CD4-positive, alpha-beta T cell treated with Interferon gamma for 1 hour (primary cell): ENCODE data around the gene ATAD3A.

ENCODE experiments used
- DNase-seq: peaks from one replicate; pipeline ENCODE4 v3.0.0-alpha.2; 2020

The ATAD3A gene

DNA sequence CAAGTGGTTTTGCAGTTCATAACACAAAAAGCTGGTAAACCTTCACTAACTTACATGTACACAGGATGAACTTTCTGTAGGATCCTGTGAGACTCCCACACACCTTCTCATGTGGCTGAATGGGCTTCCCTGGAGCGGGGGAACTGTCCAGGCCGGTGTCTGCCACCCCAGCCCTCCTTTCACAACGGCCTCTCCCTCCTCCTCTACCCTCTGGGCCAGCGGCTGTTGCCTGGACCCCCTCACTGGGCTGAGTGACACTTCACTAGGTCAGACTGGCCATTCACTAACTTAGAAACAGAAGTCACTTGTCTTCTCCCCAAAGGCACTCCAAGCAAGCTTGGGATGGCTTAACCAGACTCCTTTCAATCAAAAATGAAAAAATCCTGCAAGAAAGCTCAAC lies 46.6 kb downstream of the ATAD3A start:
- DNase-seq: no peak

DNA sequence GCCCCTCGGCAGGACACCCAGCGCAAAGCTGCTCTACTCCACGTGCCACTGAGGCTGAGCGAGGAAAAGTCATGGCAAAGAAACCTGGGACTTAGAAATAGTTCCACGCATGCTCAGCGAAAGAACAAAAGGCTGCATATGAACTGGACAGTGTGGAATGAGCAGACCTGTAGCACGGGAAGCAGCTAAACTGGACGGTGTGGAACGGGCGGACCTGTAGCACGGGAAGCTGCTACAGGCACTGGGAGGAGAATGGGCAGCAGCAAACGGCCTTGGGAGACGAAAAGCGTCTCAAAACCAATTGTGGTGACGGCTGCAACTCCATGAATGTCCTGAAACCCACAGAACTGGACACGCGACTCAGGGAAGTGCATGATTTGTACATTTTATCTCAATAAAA lies 47.1 kb downstream of the ATAD3A start:
- no peak for DNase-seq

DNA sequence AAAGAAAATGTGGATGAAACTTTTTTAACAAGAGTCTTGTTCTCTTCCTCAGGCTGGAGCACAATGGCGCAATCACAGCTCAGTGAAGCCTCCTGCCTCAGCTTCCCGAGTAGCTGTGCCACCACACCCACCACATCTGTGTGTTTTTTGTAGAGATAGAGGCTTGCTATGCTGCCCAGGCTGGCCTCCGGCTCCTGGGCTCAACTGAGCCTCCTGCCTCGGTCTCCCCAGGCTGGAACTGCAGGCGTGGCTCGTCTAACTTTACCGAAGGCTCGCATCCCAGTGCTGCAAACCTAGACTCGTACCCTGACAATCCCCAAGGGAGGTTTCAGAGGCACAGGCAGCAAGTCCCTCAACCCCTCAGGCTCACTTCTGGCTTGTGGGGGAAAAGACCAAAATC lies 48.2 kb downstream of the ATAD3A start:
- DNase-seq: no peak

DNA sequence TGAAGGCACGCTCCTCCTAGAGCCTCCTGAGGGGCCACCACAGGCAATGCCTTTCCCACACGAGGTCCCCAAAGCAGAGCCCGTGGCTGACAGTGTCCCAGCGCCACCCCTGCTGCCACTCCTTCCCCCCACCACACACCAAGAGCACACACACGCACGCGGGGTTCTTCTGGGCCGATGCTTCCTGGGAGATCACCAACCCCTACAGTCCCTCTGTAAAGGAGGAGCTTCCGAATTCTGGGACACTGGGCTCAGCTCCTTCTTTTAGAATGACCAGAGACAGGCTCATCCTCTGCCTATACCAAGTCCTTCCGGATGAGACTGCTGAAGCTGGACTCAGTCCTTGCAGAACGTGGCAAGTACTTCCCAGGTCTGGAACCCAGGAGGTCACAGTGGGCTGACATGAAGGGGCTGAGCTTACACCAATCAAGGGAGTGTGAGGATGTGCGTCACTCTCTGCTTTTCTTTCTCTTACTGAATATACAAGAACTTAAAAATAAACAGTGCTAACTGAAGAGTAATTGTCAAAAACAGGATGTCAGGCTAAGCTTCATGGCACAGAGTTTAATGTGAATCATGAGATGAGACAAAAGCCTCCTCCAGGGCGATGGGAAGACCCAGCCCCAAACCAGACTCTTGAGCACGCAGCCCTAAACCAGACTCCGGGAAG lies 50.0 kb downstream of the ATAD3A start:
- DNase-seq: no peak

DNA sequence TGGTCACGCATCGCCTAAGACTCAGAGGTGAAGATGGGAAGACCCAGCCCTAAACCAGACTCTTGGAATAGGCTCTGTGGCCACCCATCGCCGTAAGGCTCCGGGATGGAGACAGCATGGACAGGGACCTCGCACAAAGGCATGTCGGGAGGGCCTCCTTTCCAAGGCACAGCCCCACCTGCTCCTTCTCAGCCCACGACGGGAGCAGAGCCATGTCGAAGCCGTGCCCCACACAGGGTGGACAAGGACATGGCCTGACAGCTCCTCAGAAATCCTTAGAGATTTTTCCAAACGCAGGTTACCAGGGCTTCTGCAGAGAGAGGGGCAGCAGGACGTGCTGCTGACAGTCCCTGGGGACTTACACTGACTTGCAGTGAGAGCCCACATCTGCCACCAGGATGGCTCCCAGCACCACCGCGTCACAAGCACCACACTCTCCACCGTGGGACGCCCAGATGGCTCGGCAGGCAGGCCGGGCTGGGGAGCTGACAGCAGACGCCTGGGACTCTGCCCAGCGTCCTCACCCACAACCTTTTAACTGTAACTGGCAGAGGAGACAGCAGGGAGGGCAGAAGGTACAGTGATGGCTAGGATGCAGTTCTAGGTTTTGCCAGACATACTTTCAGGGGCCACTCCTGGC lies 50.7 kb downstream of the ATAD3A start:
- DNase-seq: no peak

GRCh38 chr1:1563688-1564087 lies 51.7 kb downstream of the ATAD3A start:
- DNase-seq: no peak

GRCh38 chr1:1564268-1564667 lies 52.3 kb downstream of the ATAD3A start:
- DNase-seq: no peak

DNA sequence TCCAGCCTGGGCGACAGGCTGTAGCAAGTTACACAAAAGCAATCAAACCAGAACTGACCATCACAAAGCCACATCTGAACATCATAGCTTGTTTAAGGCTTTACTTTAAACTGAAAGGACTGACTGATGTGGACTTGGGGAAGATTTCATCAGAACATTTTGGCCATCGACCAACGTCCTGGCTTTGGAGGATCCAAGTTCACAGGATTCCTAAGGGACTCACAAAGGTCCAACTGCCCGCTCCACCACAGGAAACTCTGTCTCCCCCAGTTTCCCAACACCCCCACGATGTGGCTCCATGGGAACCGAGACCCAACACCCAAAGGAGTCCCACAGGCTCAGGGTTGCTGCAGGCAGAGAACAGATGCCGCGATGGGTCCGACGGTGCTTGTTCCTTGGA lies 53.4 kb downstream of the ATAD3A start:
- no peak for DNase-seq

DNA sequence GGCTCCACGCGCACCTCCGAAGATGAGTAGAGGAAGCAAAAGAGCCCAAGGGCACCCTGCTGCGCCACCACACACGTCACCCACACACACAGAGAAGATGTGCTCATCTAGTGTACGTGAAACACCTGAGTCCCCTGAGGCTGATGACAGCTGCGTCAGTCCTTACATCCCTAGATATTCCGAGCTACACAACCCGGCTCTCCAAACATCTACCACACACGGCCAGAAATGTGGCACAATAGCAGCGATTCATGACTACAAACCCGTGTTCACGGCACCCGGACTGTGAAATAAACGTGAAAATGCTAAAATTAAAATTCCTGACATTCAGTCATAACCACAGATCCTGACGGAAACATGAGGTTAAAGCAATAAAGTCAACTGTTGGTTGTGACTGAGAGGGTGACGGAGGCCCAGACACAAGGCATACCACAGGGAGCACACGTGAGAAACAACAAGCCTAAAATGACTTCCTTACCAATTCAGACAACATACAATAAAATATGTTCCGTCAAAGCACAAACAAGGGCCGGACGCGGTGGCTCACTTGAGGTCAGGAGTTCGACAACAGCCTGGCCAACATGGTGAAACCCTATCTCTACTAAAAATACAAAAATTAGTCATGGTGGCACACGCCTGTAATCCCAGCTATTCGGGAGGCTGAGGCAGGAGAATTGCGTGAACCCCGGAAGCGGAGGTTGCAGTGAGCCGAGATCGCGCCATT lies 55.4 kb downstream of the ATAD3A start:
- DNase-seq: no peak

- DNase-seq: no peak
These were observed 55.9 kb downstream of the ATAD3A start for GRCh38 chr1:1567891-1568291.

DNA sequence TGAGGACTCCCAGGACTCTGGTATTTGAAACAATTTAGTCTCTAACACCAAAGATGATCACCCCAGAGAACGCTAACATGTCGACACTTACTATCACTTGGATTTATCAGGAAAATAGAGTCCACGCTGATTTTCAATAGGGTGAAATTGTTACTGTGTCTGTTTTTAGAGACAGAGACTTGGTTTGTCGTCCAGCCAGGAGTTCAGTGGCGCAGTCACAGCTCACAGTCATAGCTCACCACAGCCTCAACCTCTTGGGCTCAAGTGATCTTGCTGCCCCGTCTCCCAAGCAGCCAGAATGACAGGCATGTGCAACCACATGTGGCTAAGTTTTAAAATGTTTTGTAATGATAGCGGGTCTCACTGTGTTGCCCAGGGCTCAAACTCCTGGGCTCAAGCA lies 57.4 kb downstream of the ATAD3A start:
- no peak for DNase-seq

DNA sequence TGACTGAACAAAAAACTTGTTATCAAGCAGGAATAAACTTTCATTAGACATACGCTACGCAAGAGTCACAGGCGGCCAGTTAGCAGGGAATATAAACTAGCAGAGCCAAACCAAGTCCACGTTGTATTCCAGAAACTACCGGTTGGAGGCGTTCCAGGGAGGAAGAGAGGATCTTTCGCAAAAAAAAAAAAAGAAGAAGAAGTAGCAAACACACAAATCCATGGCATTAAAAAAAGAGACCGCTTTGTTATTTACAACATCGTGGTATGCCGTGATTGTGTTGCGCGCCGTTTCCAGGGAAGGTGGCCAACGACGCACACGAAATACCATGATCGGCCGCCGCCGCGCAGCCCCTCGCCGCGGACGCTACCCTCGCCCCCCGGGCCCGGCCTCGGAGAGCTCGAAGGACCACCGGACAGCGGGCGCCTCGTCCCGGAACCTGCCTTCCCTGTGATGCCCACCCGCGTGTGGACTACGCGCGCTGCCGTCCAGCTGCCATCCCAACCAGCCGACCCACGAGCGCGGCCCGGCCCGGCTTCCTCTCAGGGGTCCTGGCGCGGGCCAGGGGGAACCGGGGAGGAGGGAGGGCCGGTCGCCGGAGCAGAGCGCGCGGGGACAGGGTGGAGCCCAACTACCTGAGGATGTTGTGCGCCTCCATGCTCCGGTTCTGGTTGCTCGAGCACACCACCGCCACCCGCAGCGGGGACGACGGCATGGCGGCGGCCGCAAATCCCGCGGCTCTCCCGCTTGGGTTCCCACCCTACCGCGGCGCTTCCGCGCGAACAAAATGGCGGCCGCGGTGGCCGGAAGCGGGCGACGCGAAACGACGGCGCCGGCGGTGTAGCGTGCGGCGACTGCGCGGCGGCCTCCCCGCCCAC lies 62.1 kb downstream of the ATAD3A start:
- DNase-seq: peak; percentile 76

DNA sequence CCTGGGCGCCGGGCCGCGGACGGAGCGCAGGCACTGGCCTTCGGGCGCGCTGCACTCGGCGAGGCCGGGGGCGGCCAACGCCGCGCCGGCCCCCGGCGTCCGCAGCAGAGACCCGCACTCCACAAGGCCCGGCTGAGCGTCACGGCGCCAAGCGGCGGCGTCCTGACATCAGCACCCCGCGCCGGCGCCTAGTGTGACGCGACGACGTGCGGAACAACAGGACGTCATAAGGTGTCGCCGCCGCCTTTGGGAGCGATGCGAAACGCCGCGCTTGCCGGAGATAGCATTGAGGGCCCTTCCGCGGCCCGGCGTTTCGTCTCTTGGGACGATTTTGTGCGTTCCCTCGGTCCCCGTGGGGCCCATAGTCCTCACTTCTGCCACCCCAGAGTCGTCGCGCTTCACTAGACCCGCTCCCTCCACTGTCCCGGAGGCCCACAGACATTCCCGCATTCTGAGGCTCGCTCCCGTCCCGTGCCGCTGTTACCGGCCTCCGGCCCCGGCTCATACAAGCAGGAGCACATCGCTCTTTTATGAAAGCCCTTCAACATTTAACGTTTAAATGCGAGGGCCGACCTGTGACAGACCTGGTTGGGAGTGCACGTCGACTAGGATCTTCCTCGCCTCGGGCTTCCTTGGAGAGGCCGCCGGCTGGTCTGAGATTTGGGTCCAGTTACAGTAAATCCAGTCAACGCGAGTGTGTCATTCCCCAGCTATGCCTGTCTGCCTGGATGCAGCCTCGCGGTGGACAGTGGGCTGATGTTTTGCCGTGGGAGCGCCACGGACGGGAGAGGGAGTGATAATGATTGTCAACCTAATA lies 63.0 kb downstream of the ATAD3A start, which contains the start of gene SSU72:
Gene SSU72 (minus strand): TSS at position 143 of the 817 bp plus-strand sequence. CDS start 306 bp downstream, outside the sequence.
- peak; percentile 91 for DNase-seq

DNA sequence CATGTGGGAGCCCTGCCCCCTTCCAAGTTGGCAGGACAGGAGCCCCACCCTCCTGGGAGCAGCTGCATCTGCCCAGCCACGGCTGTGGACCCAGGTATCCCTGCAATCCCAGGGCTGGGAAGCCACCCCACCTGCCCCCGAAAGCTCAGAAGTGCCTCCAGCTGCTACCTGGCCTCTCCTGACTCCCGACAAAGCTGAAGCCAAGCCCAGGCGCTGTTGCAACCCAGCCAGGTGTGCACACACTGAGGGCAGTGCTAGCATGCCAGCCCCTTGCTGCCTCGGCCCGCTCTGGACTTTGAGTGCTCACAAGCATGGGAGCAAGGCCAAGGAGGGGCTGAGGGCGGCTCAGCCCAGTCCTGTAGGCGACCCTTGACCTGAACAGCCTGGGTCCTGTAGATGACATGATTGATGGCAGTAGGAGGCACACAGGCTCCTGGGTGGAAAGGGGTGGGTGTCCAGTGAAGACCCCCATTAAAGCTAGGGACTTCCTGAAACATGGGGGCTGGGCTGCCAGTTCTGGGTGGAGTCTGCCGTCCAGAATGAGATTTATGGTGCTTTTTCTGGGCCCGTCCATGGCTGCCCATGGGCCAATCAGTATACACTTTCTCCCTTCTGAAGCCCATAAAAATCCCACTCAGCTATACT lies 65.5 kb downstream of the ATAD3A start:
- no peak for DNase-seq

DNA sequence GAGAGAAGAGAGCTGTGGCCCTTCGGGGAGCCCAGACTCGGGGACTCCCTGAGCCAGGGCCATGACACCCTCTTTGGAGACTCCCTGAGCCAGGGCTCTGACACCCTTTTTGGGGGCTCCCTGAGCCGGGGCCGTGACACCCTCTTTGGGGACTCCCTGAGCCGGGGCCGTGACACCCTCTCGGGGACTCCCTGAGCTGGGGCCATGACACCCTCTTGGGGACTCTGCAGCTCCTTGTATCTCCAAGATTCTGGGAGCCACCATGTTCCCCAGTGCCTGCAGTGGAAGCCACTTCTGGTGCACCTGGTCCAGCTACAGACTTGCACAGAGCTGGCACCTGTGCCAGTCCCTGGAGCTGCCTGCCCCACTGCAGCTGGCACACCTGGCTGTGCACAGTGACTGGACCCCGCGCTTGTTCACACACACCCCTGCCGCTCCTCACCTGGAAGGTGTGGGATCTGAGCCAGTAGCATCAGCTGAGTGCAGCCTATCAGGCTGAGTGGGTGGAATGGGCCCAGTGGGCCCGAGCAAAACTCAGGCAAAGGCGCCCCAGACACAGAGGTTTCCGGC lies 66.5 kb downstream of the ATAD3A start:
- DNase-seq: no peak

GRCh38 chr1:1582585-1583346 lies 70.8 kb downstream of the ATAD3A start:
- DNase-seq: no peak

DNA sequence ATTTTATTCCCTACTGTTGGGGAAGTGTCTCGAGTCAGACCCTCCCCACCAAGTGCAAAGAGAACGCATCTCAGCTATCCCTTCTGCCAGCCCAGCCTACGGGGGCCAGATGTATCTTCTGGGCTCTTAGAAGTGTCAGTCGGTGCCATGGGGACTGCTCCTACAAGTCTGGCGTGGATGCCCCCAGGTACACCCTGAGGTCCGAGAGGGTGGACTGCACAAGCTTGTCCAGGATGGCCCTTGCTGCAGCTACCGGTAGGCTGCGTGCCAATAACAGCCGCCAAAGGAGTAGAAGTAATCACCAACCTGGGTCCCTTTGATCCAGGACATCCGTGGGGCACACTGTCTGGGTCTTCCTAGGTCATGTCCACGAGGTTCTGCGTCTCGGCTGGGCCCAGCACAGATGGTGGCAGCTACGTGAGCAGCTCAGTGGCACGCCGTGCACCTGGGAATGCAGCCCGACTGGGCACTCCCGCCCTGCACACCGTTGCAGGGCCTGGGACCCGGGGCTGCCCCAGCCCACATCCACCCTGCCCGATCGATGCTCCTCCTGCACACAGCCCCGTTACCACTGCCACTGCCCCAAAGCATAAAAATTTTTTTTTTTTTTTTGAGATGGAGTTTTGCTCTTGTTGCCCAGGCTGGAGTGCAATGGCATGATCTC lies 71.5 kb downstream of the ATAD3A start:
- no peak for DNase-seq
